A673 (cell line): ENCODE measurements around the gene GPR85.
"Not testable (repeated sequence)": the region's sequence is repeated elsewhere in the genome, so short reads cannot be mapped to it uniquely, and the experiment has no call there.

Experiments
- CTCF ChIP-seq: fragments of 300-800, 200-600 bp; sonication (generic); conservative IDR thresholded peaks from 2 replicates; pipeline ENCODE4 v1.5.1; 2017; ENCODE audit warnings: low read depth, mild to moderate bottlenecking, antibody characterized with exemption, low read length, moderate library complexity, mixed read lengths
- EZH2 ChIP-seq: fragments of 200-600 bp; sonication (generic); IDR thresholded peaks from 2 replicates; pipeline ENCODE4 v1.6.1; 2017; ENCODE audit warnings: borderline replicate concordance, low read depth, mild to moderate bottlenecking, mixed read lengths, antibody characterized with exemption, low read length; ENCODE audit not compliant: poor library complexity, severe bottlenecking

- not testable (repeated sequence) for TF ChIP-seq CTCF, EZH2
These were observed 37.4 kb downstream of the GPR85 start for GRCh38 chr7:113049221-113049620.
